ENCODE data around the gene TRIM65. TPM values are rescaled to one million over a fixed set of nuclear protein-coding genes. Genes with fewer than 3 reads are reported as not detected.

Gene TRIM65
- total RNA-seq, 1 experiment from 2014 or later, result 21.1 TPM

GRCh38 chr17:75922173-75922961 is 25.6 kb upstream of the TRIM65 start:
- no TSS peak for BruUV-seq (replicated peaks)
- intact Hi-C loops (cut with micrococcal nuclease; ENCODE audit: unreplicated experiment), result no loop called here
- ChIA-PET CTCF (no interaction called here), POLR2A (ENCODE audit: unreplicated experiment) (no interaction called here)
- no peaks in the 10 kb centered on the region for H3K9me2 ChIP-seq (ENCODE audit: insufficient read depth)
- no peak for DNase-seq
- H3K4me2 ChIP-seq, result no peak overlapping the region
- H3K36me3 ChIP-seq (ENCODE audit: low read depth), result no peaks in the 10 kb centered on the region
- H3K4me3 ChIP-seq, result no peak overlapping the region
- no peaks in the 10 kb centered on the region for H3K79me2 ChIP-seq (ENCODE audit: low read depth)
- H2AFZ ChIP-seq, result no peak overlapping the region
- H3K9me3 ChIP-seq (ENCODE audit: insufficient read depth, low read depth), result no peaks in the 10 kb centered on the region
- H3K27me3 ChIP-seq (ENCODE audit: insufficient read depth, low read depth), result no peaks in the 10 kb centered on the region
- no peak overlapping the region for H3K27ac ChIP-seq
- TF ChIP-seq EZH2 (IDR thresholded peaks at IDR 0.05; ENCODE audit: low read depth), result no peak
- no peak for TF ChIP-seq CTCF (conservative IDR thresholded peaks at IDR 0.05)
- no peaks in the 10 kb centered on the region for H3K4me1 ChIP-seq (replicated peaks; ENCODE audit: insufficient read depth)
- no peaks in the 10 kb centered on the region for H3F3A ChIP-seq (ENCODE audit: insufficient read depth, low read depth)
- H4K20me1 ChIP-seq (ENCODE audit: insufficient read depth), result no peaks in the 10 kb centered on the region

GRCh38 chr17:75921596-75921995 is 24.8 kb upstream of the TRIM65 start:
- TF ChIP-seq CTCF (conservative IDR thresholded peaks at IDR 0.05) (no peak), EZH2 (IDR thresholded peaks at IDR 0.05; ENCODE audit: low read depth) (no peak)
- Histone ChIP-seq H3K4me1 (replicated peaks; ENCODE audit: insufficient read depth) (no peaks in the 10 kb centered on the region), H3K27ac (no peak overlapping the region), H3K79me2 (ENCODE audit: low read depth) (no peaks in the 10 kb centered on the region), H3F3A (ENCODE audit: insufficient read depth, low read depth) (no peaks in the 10 kb centered on the region), H3K36me3 (ENCODE audit: low read depth) (no peaks in the 10 kb centered on the region), H3K4me3 (no peak overlapping the region), H3K9me2 (ENCODE audit: insufficient read depth) (no peaks in the 10 kb centered on the region), H3K9me3 (ENCODE audit: insufficient read depth, low read depth) (no peaks in the 10 kb centered on the region), H3K27me3 (ENCODE audit: insufficient read depth, low read depth) (no peaks in the 10 kb centered on the region), H2AFZ (no peak overlapping the region), H3K4me2 (no peak overlapping the region), H4K20me1 (ENCODE audit: insufficient read depth) (no peaks in the 10 kb centered on the region)
- no peak for DNase-seq
- POLR2A ChIA-PET (ENCODE audit: unreplicated experiment), result interaction anchor here (0.7 kb wide), 1 partner anchor 66 kb away, joined by 7 read pairs; the partner anchor contains the start of gene WBP2
- CTCF ChIA-PET, result no interaction called here
- no TSS peak for BruUV-seq (replicated peaks)
- intact Hi-C loops (cut with micrococcal nuclease; ENCODE audit: unreplicated experiment), result no loop called here

DNA sequence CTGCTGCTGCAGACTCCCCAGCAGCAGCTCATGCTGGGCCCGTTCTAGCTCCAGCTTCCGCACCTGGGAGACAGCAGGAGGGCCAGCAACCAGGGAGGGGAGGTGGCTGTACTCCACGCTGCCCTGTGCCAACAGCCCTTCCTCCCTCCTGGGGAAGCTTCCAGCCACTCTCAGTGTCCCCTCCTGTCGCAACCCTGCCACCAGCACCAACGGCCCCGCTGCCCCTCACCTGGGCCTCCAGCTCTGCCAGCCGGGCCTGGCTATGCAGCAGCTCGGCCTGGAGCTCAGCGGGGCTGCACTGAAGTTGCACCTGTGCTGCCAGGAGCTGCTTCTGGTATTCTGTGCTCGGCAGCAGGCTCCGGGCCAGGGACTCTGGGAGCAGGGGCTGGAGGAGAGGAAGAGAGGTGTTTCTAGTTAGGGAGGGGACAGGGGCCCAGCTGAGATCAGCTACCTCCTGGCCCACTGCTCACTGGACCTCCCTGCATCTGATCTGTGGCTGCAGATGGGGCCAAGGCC is 23.4 kb upstream of the TRIM65 start:
- no peak overlapping the region for H3K4me3 ChIP-seq
- H3K9me2 ChIP-seq (ENCODE audit: insufficient read depth), result no peaks in the 10 kb centered on the region
- ChIA-PET CTCF (no interaction called here), POLR2A (ENCODE audit: unreplicated experiment) (no interaction called here)
- DNase-seq, result no peak
- no peaks in the 10 kb centered on the region for H3K79me2 ChIP-seq (ENCODE audit: low read depth)
- no TSS peak for BruUV-seq (replicated peaks)
- no peaks in the 10 kb centered on the region for H3K4me1 ChIP-seq (replicated peaks; ENCODE audit: insufficient read depth)
- H3K36me3 ChIP-seq (ENCODE audit: low read depth), result no peaks in the 10 kb centered on the region
- no peak overlapping the region for H3K4me2 ChIP-seq
- H3K27ac ChIP-seq, result no peak overlapping the region
- no peaks in the 10 kb centered on the region for H3K27me3 ChIP-seq (ENCODE audit: insufficient read depth, low read depth)
- no peak for TF ChIP-seq CTCF (conservative IDR thresholded peaks at IDR 0.05)
- no peak for TF ChIP-seq EZH2 (IDR thresholded peaks at IDR 0.05; ENCODE audit: low read depth)
- H3K9me3 ChIP-seq (ENCODE audit: insufficient read depth, low read depth), result no peaks in the 10 kb centered on the region
- intact Hi-C loops (cut with micrococcal nuclease; ENCODE audit: unreplicated experiment), result no loop called here
- no peaks in the 10 kb centered on the region for H3F3A ChIP-seq (ENCODE audit: insufficient read depth, low read depth)
- H2AFZ ChIP-seq, result no peak overlapping the region
- no peaks in the 10 kb centered on the region for H4K20me1 ChIP-seq (ENCODE audit: insufficient read depth)

All from PC-9 (cell line).